DMS153 treated with DMSO at 0.1 percent for 48 hours (cell line): ENCODE measurements around the gene SPRED2.
A peak's percentile ranks its signal among the peaks of the same experiment; 100 is the strongest.

Experiments used
- DNase-seq: peaks from one replicate; lab custom pipeline; 2025; ENCODE audit not compliant: unreplicated experiment; lab: John Stamatoyannopoulos, UW

SPRED2 gene

DNA sequence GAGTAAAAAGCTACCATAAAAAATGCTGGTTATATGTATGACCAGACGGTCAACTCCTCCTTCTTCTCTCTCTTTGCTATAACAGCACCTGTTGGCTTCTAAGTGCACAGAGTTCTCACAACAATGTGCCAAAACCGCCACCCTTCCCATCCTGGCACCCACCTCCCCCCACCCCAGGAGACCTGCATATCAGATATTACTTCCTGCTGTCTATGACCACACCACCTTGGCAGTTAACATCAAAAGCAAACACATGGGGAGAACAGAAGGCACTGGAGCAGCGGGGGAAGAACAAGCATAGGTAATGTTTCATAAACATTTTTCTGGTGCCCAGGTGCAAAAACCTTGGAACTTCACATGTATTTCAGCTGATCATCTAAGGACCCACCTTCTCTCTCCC is 15.5 kb downstream of the SPRED2 start:
- DNase-seq: peak; percentile 32

- no peak for DNase-seq
Observed at GRCh38 chr2:65416321-65416720, 16.1 kb downstream of the SPRED2 start.

DNA sequence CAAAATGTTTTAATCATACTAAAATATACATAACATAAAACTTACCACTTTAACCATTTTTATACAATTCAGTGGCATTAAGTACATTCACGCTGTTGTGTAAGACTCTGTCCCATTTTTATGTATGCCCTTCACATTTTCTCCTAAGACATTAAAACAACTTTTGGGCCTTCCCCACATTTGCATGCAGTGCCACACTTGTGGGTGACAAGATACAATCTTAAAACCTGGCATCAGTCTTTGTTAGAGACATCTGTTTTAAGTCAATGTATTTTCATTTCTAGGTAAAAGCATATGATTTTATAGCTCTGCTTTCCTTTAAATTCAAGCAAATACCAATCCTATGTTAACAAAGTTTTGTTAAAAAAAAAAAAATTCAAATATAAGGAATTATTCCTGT is 17.3 kb downstream of the SPRED2 start:
- no peak for DNase-seq

DNA sequence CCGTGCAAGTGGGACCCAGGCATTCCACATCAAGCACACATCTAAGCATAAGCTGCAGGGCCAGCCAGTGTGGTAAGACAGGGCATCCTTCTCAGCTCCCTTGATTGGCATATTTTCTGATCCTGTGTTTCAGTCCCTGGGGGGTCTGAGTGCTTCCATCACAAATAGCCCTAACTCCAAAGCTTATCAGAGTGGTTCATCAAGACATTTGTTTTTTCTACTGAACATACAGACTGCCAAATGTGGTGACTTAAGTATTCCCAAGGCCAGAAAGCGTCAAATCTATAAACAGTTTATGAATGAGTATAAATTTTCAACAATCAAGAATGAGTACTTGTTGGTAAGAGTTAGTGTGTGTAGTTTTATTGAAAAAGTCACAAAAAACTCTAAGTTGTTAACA is 18.8 kb downstream of the SPRED2 start:
- DNase-seq: no peak

GRCh38 chr2:65413106-65413505 is 19.3 kb downstream of the SPRED2 start:
- DNase-seq: no peak

DNA sequence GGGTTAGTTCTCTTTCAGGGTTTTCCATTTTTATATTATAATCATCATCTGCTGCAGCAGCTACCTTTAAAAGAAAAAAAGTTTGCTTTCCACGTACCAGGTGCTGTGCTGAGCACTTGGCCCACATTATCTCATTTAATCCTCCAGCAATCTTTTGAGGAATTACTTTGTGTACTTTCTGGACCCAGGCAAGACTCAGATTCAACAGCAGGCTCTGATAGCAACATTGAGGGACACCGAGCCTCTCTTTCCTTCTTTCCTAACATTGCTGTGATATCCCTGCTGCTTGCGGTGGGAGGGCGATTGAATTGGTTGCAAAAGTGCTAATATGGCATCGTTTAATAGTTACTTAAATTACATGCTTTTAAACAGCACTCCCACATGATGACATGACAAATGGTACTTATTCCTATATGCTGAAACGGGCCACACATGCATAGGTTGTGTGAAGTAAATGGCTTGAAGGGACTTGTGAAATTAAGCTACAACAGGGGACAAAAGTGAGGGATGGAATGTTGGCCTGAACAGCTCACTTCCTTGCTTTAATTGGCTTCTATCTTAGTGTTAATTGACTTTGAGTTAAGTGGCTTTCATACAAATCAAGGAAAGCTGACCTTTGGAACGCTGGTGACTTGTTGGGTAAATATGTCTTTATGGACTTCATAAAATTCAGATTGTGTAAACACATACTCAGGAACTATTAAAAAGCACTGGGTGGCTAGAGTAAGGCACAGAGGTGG is 21.2 kb downstream of the SPRED2 start:
- DNase-seq: no peak

DNA sequence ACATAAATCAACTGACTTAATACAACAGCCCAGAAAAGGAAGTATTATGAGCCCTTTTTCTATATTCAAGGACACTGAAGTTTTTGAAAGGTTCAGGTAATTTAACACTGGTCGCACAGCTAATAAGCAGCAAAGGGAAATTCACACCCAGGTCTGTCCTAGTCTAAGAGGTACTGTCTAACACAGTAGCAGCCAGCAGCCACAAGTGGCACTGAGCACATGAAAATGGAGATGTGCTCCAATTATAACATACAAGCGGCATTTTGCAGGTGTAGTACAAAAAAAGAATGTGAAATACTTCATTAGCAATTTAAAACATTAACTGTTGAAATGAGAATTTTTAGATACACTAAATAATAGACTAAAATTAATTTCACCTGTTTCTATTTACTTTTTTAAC is 23.4 kb downstream of the SPRED2 start:
- no peak for DNase-seq

DNA sequence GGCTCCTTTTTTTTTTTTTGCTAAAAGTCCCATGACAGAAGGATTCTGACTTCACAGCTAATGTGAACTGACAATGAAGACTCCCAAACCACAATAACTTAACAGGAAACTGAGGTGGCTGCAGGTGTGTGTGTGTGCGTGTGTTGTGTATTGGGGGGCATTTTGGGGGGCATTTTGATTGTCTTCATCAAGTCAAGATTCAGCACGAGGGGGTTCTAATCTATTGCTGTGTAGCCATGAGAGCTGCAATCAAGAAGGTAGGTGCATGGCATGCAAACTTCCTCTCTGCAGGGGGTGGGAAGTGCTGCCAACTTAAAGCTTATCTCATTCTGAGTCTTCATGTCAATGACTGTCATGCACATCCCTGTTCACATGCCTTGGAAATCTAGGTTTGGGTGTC is 25.2 kb downstream of the SPRED2 start:
- DNase-seq: no peak

GRCh38 chr2:65404988-65405697 is 27.3 kb downstream of the SPRED2 start:
- DNase-seq: no peak

GRCh38 chr2:65403529-65403915 is 28.9 kb downstream of the SPRED2 start:
- DNase-seq: no peak

GRCh38 chr2:65402780-65403528 is 29.4 kb downstream of the SPRED2 start:
- DNase-seq: no peak

DNA sequence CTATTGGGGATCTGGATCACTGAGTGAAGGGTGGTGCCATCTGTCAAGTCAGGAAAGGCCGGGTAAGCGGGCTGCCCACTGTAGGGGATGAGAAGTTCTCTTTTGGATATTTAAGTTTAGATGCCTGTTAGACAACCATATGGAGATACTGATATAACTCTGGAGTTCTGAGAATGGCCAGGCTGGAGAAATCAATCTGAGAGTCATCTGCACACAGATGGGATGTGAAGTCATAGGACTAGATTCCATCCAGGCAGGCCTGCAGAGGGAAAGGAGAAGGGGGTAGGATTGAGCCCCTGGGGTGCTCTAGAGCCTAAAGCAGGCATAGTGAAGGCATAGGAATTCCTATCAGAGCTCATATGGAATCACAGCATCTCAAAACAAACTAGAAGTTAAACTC is 30.1 kb downstream of the SPRED2 start:
- no peak for DNase-seq

DNA sequence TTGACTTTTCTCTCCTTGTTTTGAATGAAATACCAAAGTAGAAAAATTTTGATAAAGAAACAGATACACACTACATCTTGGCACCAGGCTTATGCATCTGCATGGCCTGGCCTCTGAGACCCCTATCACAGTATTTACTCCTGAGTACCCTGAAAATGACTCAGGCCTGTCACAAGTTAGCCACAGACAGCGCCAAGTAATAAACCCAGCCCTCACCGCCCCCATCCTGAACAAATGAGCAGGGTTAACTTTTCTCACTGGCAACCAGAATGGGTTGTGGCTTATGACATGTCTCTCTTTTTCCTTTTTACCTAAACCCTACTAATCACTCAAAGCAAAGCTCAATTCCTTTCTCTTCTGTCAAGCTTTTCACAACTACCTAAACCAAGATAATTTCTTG is 35.3 kb downstream of the SPRED2 start:
- DNase-seq: no peak

DNA sequence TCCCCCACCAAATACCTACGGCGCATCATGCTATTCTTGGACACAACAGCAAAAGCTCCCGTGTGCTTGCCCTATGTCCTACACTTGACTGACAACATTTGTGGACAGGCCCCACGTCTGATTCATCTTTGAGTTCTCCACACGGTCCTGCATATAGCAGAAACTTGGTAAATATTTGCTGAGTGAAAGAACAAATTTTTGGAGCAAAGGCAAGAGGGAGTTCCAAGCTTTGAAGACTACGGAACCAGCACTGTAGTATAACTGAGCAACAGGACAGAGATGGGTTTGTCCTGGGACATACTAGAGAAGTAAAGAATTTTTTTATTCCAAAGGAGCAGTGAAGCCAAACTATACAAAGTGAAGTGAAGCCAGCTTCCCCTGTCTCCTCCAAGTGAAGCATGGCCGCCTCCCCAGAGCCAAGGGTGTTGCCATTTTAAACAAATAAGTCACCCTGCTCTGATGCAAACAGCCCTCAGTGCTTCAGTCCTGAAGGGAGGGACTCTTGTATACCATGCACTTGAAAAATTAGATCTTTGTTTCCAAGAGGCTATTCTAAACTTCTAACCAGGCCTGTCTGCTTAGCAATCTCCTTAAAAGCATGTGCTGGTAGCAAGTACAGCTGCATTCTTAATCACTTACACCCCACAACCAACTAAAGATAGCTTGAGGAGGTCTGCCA is 35.9 kb downstream of the SPRED2 start:
- DNase-seq: no peak

GRCh38 chr2:65395621-65396347 is 36.6 kb downstream of the SPRED2 start:
- no peak for DNase-seq

DNA sequence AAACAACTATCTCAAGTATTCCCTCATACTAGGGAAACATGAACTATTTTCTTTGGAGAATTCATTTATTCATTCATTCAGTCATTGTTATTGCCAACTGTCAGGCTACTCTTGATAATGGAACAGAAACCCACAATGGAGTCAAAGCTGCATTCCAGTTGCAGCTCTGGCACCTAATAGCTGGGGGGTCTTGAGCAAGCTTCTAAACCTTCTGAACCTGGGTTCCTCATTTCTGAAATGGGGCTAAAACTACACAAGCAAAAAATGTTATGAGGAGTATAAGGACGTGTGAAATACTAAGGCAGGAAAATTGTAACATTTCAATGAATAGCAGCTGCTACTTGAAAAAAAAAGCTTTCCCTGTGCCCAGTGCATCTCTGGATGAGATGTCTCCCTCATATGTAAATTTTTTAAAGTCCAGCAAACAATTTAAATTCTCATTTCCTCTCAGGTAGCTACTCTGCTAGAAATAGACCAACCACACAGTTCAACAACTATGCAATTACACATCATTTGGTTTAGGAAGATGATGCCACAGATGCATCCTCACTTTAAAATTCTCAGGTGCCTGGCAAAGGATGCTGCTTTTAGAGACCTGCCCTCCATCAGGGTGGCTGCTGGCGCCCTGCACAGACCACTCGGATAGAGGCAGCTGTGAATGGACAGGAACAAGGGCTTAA is 38.5 kb downstream of the SPRED2 start:
- DNase-seq: no peak

DNA sequence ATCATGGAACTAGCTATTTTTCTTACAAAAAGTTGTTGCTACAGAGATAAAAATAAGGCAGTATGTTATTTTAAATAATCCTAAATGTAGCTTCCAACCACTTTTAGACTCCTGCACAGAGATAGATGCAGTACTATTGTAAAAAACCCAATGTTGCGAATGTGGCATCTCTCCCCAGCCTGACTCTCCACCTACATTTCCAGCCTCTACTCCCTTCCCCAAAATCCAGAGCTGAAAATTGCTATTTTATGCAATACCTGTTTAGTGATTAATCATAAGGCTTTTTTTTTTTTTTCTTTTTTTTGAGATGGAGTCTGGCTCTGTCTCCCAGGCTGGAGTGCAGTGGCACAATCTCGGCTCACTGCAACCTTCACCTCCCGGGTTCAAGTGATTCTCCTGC is 39.4 kb downstream of the SPRED2 start:
- no peak for DNase-seq

DNA sequence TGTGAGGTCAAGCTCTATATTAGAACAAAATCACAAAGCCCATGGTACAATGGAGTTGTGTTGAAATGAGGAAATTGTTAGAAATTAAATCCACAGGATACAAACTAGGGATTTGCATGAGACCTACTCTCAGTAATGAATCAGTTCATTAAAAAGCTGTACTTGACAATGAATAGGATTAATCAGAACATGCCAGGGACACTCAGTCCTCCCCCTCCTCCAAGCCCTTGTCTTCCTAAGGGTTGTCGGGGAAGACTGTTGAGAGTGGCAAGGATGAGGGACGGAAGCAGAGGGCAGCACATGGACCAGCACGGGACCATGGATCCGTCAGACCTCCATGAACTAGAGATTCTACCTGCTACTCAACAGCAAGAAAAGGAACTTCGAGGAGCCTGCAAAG is 39.8 kb downstream of the SPRED2 start:
- no peak for DNase-seq

- DNase-seq: no peak
Observed at GRCh38 chr2:65390134-65390533, 42.3 kb downstream of the SPRED2 start.

DNA sequence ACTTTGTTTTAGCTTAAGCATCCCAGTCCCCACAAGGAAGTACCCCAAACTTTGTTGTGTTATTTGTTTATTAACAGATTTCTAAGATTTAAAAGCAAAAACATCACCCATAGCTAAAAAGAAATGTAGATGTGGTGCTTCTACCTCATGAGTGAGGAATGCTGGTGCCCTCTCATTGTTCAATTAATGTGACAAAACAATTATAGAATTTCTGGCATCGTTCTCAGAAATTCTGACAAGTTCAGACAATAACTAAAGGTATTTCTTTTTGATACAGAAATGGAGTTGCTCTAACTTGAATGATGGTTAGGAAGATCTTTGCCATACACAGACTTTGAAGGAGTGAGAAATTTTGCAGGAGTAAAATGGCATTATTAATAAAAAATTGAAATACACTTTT is 42.9 kb downstream of the SPRED2 start:
- DNase-seq: no peak
